K562 (cell line): ENCODE data around the gene COPS4.
"Not testable (repeated sequence)": the region's sequence is repeated elsewhere in the genome, so short reads cannot be mapped to it uniquely, and the experiment has no call there.

Source experiments
- ESRRA ChIP-seq: fragments of 450-650 bp; IDR thresholded peaks from 2 replicates; pipeline ENCODE4 v1.6.1; 2014; ENCODE audit warnings: low read depth, mild to moderate bottlenecking, moderate library complexity, borderline replicate concordance
- PTBP1 ChIP-seq: fragments of 200-400 bp; formaldehyde crosslinking; IDR thresholded peaks from 2 replicates; pipeline ENCODE4 v1.6.1; 2017; ENCODE audit warnings: low read depth, low read length
- THRAP3 ChIP-seq: fragments of 450-650 bp; IDR thresholded peaks from 2 replicates; pipeline ENCODE4 v1.6.1; 2016; ENCODE audit warnings: mild to moderate bottlenecking, inconsistent platforms, borderline replicate concordance

- TF ChIP-seq THRAP3, PTBP1, ESRRA: not testable (repeated sequence)
These were observed 39.8 kb downstream of the COPS4 start for GRCh38 chr4:83074783-83075182.
